PC-3 (cell line): ENCODE results near the gene VAPB. TPM values are rescaled to one million over a fixed set of nuclear protein-coding genes. Genes with fewer than 3 reads are reported as not detected.

ENCODE experiments used
- ATAC-seq: fragments of 200-7000 bp; cut with Tn5 transposase; 2 replicates; pipeline ENCODE4 v1.9.1; 2020; ENCODE audit warnings: mild to moderate bottlenecking, moderate library complexity
- BruUV-seq: library from RNA; stranded (reverse); fragments of 400-500 nt; replicated peaks from 2 replicates; lab custom pipeline; 2021; lab: Mats Ljungman, UMichigan
- CTCF ChIA-PET: fragments of 300-600 bp; sonication (Branson Sonifier 250); formaldehyde crosslinking; loops from one replicate; lab custom pipeline; 2022; ENCODE audit warnings: antibody characterized with exemption; lab: Charles Lee
- POLR2A ChIA-PET: fragments of 300-600 bp; sonication (Branson Sonifier 250); formaldehyde crosslinking; loops from one replicate; lab custom pipeline; 2022; ENCODE audit warnings: antibody characterized with exemption; ENCODE audit not compliant: unreplicated experiment; lab: Charles Lee
- DNase-seq: peaks from one replicate; pipeline ENCODE4 v3.0.0-alpha.2; 2015
- H2AFZ ChIP-seq: fragments of 300-600 bp; sonication (generic); 2 replicates; pipeline ENCODE4 v1.6.0; 2016; ENCODE audit warnings: antibody characterized with exemption, low read length
- H3F3A ChIP-seq: fragments of 300-600 bp; sonication (generic); one replicate; pipeline ENCODE4 v1.6.0; 2017; ENCODE audit warnings: antibody characterized with exemption, low read length, control low read depth, mild to moderate bottlenecking; ENCODE audit not compliant: unreplicated experiment
- H3K27ac ChIP-seq: fragments of 300-600 bp; sonication (generic); 2 replicates; pipeline ENCODE4 v1.5.1; 2016; ENCODE audit warnings: mild to moderate bottlenecking, low read length
- H3K27me3 ChIP-seq: fragments of 300-600 bp; sonication (generic); 2 replicates; pipeline ENCODE4 v1.6.1; 2016; ENCODE audit warnings: low read length, mixed read lengths
- H3K36me3 ChIP-seq: fragments of 300-600 bp; sonication (generic); 2 replicates; pipeline ENCODE4 v1.6.1; 2016; ENCODE audit warnings: low read depth, mixed run types, low read length, mixed read lengths
- H3K4me1 ChIP-seq: fragments of 300-600 bp; sonication (generic); 2 replicates; pipeline ENCODE4 v1.5.1; 2016; ENCODE audit warnings: low read length; ENCODE audit not compliant: insufficient read depth
- H3K4me2 ChIP-seq: fragments of 300-600 bp; sonication (generic); 2 replicates; pipeline ENCODE4 v1.6.0; 2016; ENCODE audit warnings: low read length
- H3K4me3 ChIP-seq: fragments of 300-600 bp; sonication (generic); 2 replicates; pipeline ENCODE4 v1.5.1; 2016; ENCODE audit warnings: mild to moderate bottlenecking, low read length, mixed read lengths
- H3K79me2 ChIP-seq: fragments of 300-600 bp; sonication (generic); 2 replicates; pipeline ENCODE4 v1.6.1; 2017; ENCODE audit warnings: low read length, mixed read lengths
- H3K9ac ChIP-seq: fragments of 300-600 bp; sonication (generic); 2 replicates; pipeline ENCODE4 v1.6.0; 2016; ENCODE audit warnings: mild to moderate bottlenecking, low read length
- H3K9me2 ChIP-seq: fragments of 300-600 bp; sonication (generic); replicated peaks from 2 replicates; pipeline ENCODE4 v1.6.1; 2016; ENCODE audit warnings: mixed run types, low read length, mixed read lengths
- H3K9me3 ChIP-seq: fragments of 300-600 bp; sonication (generic); 2 replicates; pipeline ENCODE4 v1.6.1; 2016; ENCODE audit warnings: low read length, mixed read lengths
- H4K20me1 ChIP-seq: fragments of 300-600 bp; sonication (generic); 2 replicates; pipeline ENCODE4 v1.6.1; 2016; ENCODE audit warnings: low read length, mixed read lengths
- CTCF ChIP-seq: fragments of 300-600 bp; sonication (generic); conservative IDR thresholded peaks from 2 replicates; pipeline ENCODE4 v1.5.1; 2017; ENCODE audit warnings: antibody characterized with exemption, low read depth, mild to moderate bottlenecking, low read length
- EZH2 ChIP-seq: fragments of 300-600 bp; sonication (generic); IDR thresholded peaks from one replicate; pipeline ENCODE4 v1.6.1; 2017; ENCODE audit warnings: antibody characterized with exemption, mild to moderate bottlenecking, low read length; ENCODE audit not compliant: unreplicated experiment
- EZH2phosphoT487 ChIP-seq: fragments of 300-600 bp; sonication (generic); IDR thresholded peaks from 2 replicates; pipeline ENCODE4 v1.6.1; 2018; ENCODE audit warnings: mild to moderate bottlenecking, antibody characterized with exemption, low read length, borderline replicate concordance
- intact Hi-C: fragments of 100-400 bp; cut with micrococcal nuclease; formaldehyde crosslinking; loops from 2 replicates; pipeline ENCODE4 v1.9.0; 2023
- total RNA-seq: library from RNA; depleted of rRNA; stranded (reverse); fragments of >200 nt; gene quantifications from 2 replicates; pipeline ENCODE4 v1.2.3, GENCODE V29; 2014

The VAPB gene
- total RNA-seq, 1 experiment from 2014 or later = 16.5 TPM

GRCh38 chr20:58384821-58385220 lies 4.2 kb upstream of the VAPB start:
- Histone ChIP-seq H3K27me3 (no peaks in the 10 kb centered on the region), H3K27ac (no peak overlapping the region), H3K4me1 (peaks cover 9% of the 10 kb centered on the region), H3F3A (no peaks in the 10 kb centered on the region), H3K9me3 (0 out of 2 replicates have a peak, but pooled peaks cover 6% of the 10 kb centered on the region), H3K79me2 (peaks cover 7% of the 10 kb centered on the region), H4K20me1 (no peaks in the 10 kb centered on the region), H3K4me3 (no peak overlapping the region), H3K36me3 (no peaks in the 10 kb centered on the region), H3K4me2 (no peak overlapping the region), H2AFZ (no peak overlapping the region), H3K9ac (no peak overlapping the region), H3K9me2 (no peaks in the 10 kb centered on the region)
- POLR2A ChIA-PET = no interaction called here
- CTCF ChIA-PET = interaction anchor here (0.7 kb wide), 1 partner anchor 151 kb away, joined by 3 read pairs; no protein-coding TSS in a partner anchor
- DNase-seq (no peak), ATAC-seq (no peak)
- no TSS peak for BruUV-seq
- TF ChIP-seq EZH2phosphoT487 (no peak), EZH2 (no peak), CTCF (no peak)
- intact Hi-C loops = loop anchor here (5.0 to 10.0 kb wide), 2 partner anchors 60 to 78 kb away; partner anchors contain the start of gene RAB22A

DNA sequence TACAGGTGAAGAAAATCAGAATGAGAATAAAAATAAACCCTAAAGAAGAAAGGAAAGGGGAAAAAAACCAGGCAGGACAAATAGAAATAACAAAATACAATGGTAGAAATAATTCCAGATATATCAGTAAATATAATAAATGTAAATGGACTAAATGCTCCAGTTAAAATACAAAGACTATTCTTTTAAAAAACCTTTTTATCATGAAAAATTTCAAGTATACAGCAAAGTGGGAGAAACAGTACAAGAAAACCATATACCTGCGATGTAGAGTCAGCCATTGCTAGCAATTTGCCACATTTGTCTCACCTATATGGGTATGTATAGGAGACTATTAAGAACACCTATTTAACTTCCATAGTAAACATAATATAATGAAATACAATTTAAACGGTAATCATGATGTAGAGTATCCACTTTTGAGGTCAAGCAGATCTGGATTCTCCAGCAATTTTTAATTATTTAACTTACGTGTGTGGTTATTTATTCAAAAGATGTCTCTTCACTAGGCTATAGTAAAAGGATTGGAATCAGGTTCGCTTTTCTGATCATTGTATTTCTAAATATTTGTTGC lies 914 bp upstream of the VAPB start:
- Histone ChIP-seq H3K36me3 (peaks cover 20% of the 10 kb centered on the region), H3K4me1 (peaks cover 30% of the 10 kb centered on the region), H2AFZ (peak overlapping the region; percentile 66), H3K79me2 (peaks cover 40% of the 10 kb centered on the region), H3K27me3 (no peaks in the 10 kb centered on the region), H3K9me2 (no peaks in the 10 kb centered on the region), H3K4me3 (peak overlapping the region; percentile 83), H3K4me2 (peak overlapping the region; percentile 79), H4K20me1 (peaks cover 20% of the 10 kb centered on the region; the same call in 1 of the 2 replicates), H3K9me3 (no peaks in the 10 kb centered on the region), H3F3A (no peaks in the 10 kb centered on the region), H3K27ac (no peak overlapping the region), H3K9ac (peak overlapping the region; percentile 40; the same call in 1 of the 2 replicates)
- no TSS peak for BruUV-seq
- POLR2A ChIA-PET = no interaction called here
- TF ChIP-seq EZH2phosphoT487 (no peak), CTCF (no peak), EZH2 (no peak)
- CTCF ChIA-PET = no interaction called here
- no peak for ATAC-seq
- intact Hi-C loops = loop anchor here (5.0 to 10.0 kb wide), 2 partner anchors 57 to 81 kb away; partner anchors contain the start of gene RAB22A
- DNase-seq = no peak
